HG03175 (cell line): ENCODE results near the gene ZKSCAN7.
A peak's percentile ranks its signal among the peaks of the same experiment; 100 is the strongest.
"Not testable (repeated sequence)": the region's sequence is repeated elsewhere in the genome, so short reads cannot be mapped to it uniquely, and the experiment has no call there.

Experiments used
- ATAC-seq: cut with Tn5 transposase; IDR thresholded peaks from one replicate; pipeline ENCODE4 v1.9.1; 2021; ENCODE audit warnings: mild to moderate bottlenecking, moderate library complexity; ENCODE audit not compliant: unreplicated experiment

ZKSCAN7 gene

GRCh38 chr3:44571024-44571423 lies 16.0 kb downstream of the ZKSCAN7 start:
- ATAC-seq, result no peak

DNA sequence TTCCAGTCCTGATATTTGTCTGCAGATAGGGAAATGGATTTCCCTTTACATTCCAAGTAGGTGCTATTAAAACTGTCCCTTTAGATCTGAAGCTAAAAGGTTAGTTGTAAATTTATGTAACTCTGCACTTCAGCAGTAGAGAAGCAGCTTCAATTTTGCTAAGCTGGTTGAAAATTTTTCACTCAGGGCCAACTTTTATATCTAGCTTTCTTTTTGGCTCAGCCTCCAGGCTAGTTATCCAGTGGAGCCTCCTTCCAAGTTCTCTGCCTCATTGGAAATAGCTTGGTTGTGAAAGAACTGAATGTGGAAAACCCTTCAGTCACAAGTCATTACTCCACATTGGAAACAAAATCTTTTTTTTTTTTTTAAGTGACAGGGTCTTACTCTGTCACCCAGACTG lies 21.6 kb downstream of the ZKSCAN7 start:
- no peak for ATAC-seq

DNA sequence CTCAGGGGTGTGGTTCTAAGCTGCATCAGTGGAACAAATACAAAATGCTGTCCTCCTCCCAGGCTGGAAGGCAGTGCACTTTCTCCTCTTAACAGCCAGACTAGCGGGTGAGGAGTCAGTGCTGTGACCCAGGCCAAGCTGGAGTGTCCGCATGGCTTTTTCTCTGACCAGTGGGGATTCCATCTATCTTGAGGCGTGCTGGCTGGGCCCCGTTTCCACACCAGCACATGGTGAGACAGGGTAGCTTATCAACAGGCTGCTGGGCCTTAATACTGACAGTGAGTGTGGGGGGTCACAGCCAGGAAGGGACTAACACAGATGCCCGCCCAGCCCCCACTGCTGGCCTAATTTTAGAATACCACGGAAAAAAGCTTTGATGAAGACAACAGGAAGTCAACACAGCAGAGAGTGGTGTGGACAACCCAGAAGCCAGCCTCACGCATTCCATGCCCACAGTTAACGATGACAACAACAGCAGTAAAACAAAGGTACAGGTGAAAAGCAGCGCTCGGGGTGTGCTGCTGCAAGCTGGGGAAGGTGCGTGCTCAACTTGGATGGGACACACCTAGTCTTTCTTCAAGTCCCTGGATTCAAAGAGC lies 22.5 kb downstream of the ZKSCAN7 start:
- ATAC-seq, result not testable (repeated sequence)

DNA sequence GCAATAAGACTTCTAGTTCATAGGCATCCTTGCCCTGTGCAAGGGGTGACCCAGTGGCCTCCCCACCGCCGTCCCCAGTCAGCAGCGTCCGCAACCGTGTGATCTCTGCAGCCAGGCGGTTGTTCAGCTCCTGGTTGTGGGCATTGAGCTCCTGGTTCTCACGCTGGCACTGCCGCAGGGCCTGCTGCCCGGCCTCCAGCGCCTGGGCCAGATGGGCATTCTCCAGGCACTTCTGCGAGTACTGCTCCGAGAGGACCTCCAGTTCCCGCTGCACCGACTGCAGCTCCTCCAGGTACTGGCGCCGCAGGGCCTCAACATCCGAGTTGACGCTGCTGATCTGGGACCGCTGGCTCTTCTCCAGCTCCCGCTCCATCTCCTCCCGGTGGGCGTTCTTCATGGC lies 23.3 kb downstream of the ZKSCAN7 start:
- ATAC-seq, result not testable (repeated sequence)

DNA sequence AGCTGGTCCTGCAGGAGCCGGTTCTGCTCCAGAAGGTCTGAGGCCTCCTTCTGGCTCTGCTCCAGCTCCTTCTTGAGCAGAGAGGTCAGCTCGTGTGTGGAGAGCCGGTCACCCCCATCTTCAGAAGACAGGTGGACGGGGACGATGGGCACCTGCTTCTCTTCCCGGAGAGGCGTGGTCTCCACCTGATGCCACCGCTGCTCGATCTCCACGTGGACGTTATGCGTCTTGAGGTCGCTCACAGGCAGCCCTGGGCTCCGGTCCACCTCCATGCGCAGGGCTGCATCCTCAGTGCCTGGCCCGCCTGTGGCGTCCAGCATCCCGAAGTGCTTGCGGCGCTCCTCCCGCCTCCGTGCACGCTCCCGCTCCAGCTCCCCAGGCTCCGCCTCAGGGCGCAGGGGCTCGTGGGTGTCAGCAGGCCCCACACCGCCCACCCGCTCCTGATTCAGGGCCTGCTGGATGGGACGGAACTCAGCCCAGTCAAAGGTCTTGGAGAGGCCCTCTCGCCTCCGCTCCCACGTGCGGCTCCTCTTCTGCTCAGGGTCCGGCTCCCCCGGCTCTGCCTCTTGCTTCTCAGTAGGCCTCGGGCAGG lies 24.0 kb downstream of the ZKSCAN7 start:
- ATAC-seq, result not testable (repeated sequence)

DNA sequence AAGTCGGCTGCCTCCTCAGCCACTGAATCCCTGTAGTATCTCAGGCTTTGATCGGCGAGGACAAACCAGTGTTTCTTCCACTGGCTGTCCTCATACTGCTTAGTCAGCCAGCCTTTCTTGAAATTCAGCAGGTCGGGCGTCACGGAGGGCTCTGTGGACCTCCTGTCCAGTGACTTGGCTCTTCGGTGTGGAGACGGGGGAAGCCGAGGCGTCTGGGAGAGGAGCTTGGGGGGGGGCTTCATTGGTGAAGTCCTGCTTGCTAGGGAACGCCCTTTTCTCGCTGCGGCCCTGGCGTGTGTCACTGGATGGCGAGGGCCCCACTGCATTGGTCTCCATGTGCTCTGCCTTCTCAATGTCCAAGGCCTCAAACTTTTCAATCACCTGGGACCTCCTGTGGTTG lies 24.8 kb downstream of the ZKSCAN7 start:
- not testable (repeated sequence) for ATAC-seq

- ATAC-seq, result not testable (repeated sequence)
Measured at GRCh38 chr3:44580971-44581370, 26.0 kb downstream of the ZKSCAN7 start.

GRCh38 chr3:44584646-44585501 lies 29.9 kb downstream of the ZKSCAN7 start, which contains the start of gene ZNF660:
Gene ZNF660, plus strand, starts transcription at chr3:44584964. Its CDS starts 9,230 bp downstream, at chr3:44594194.
- ATAC-seq, result peak; percentile 67

- ATAC-seq, result no peak
Measured at GRCh38 chr3:44596621-44597020, 41.6 kb downstream of the ZKSCAN7 start.

DNA sequence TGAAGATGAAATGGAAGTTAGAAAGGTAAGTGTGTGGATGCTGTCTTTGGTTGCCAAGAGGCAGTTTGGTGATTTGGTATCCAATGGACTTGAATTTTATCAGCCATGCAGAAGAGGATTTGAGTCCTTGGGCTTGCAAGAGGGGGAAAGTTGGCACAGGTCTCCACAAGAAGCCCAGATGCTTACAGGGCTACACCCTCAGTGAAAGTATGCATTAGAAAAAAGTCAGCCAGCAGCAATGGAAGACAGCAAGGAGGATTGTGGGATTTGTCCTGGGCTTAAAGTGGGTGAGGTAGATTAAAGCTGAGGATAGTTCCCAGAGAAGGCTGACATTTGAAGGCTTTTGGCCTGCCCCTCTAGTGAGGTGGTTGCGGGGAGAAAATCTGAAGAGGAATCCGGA lies 46.8 kb downstream of the ZKSCAN7 start:
- ATAC-seq, result no peak

GRCh38 chr3:44612678-44613077 lies 57.7 kb downstream of the ZKSCAN7 start:
- no peak for ATAC-seq
